PFSK-1 (cell line): ENCODE measurements around the gene CLDN8.

ENCODE experiments used
- FOXP2 ChIP-seq: optimal IDR thresholded peaks from 2 replicates; pipeline ENCODE3; 2011; ENCODE audit warnings: borderline replicate concordance, control low read depth, inconsistent platforms; ENCODE audit not compliant: insufficient read depth; ENCODE audit errors: extremely low read length, extremely low read depth
- POLR2AphosphoS5 ChIP-seq: IDR thresholded peaks from 2 replicates; pipeline ENCODE4 v1.6.1; 2012; ENCODE audit warnings: low read depth, mild to moderate bottlenecking, control low read depth, low read length, moderate library complexity
- SIN3A ChIP-seq: IDR thresholded peaks from 2 replicates; pipeline ENCODE4 v1.6.1; 2012; ENCODE audit warnings: mild to moderate bottlenecking, low read length, moderate library complexity, borderline replicate concordance; ENCODE audit not compliant: insufficient read depth
- TAF1 ChIP-seq: IDR thresholded peaks from 2 replicates; pipeline ENCODE4 v1.6.1; 2012; ENCODE audit warnings: low read length, control low read depth, borderline replicate concordance; ENCODE audit not compliant: insufficient read depth

GRCh38 chr21:30206551-30207251 lies 9.2 kb downstream of the CLDN8 start:
- TF ChIP-seq SIN3A (no peak), TAF1 (no peak), FOXP2 (no peak), POLR2AphosphoS5 (no peak)
